ENCODE measurements around the gene KCNK18.

The KCNK18 gene

DNA sequence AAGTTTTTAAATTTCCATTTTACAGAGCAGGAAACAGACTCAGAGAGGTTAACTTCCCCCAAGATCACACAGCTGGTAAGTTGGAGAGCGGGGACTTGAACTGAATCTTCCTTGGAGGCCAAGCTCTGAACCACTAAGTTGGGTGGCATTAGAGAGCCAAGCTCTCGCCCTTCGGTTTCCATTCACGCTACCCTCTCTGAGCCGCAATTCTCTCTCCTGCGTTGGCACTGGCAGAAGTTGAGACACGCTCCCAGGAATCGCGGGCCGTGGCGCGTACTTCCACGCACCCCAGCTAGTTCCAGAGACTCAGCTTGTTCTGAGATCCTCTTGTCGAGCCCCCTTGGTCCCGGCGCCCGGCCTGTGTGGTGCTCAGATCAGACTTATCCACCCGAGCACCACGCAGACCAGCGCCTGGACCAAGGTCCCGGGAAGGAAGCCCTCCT, 29.9 kb upstream of the KCNK18 start:
- no peak for TF ChIP-seq EZH2 (IDR thresholded peaks at IDR 0.05; ENCODE audit: borderline replicate concordance, low read depth, low read length, severe bottlenecking)
- TF ChIP-seq, protein P1, sequence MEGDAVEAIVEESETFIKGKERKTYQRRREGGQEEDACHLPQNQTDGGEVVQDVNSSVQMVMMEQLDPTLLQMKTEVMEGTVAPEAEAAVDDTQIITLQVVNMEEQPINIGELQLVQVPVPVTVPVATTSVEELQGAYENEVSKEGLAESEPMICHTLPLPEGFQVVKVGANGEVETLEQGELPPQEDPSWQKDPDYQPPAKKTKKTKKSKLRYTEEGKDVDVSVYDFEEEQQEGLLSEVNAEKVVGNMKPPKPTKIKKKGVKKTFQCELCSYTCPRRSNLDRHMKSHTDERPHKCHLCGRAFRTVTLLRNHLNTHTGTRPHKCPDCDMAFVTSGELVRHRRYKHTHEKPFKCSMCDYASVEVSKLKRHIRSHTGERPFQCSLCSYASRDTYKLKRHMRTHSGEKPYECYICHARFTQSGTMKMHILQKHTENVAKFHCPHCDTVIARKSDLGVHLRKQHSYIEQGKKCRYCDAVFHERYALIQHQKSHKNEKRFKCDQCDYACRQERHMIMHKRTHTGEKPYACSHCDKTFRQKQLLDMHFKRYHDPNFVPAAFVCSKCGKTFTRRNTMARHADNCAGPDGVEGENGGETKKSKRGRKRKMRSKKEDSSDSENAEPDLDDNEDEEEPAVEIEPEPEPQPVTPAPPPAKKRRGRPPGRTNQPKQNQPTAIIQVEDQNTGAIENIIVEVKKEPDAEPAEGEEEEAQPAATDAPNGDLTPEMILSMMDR (IDR thresholded peaks at IDR 0.05; ENCODE audit: borderline replicate concordance, extremely low read depth, low read length, poor library complexity, severe bottlenecking) = no peak
- Histone ChIP-seq H3K4me1 (ENCODE audit: insufficient read depth, low read length) (no peaks in the 10 kb centered on the region), H4K20me1 (ENCODE audit: insufficient read depth, low read length) (no peaks in the 10 kb centered on the region; the same call in 1 of the 2 replicates), H3K4me2 (ENCODE audit: insufficient read depth, low read length) (no peak overlapping the region), H3K9ac (ENCODE audit: low read depth, low read length) (no peak overlapping the region), H3K36me3 (ENCODE audit: insufficient read depth, low read length) (no peaks in the 10 kb centered on the region), H3K4me3 (ENCODE audit: low read depth in 1 of 2, low read length in 2 of 2) (no peak overlapping the region), H3K79me2 (ENCODE audit: insufficient read depth, low read length) (no peaks in the 10 kb centered on the region), H3K9me3 (ENCODE audit: insufficient read depth, low read length, severe bottlenecking) (no peaks in the 10 kb centered on the region), H2AFZ (ENCODE audit: low read depth, low read length) (no peak overlapping the region), H3K27me3 (ENCODE audit: insufficient read depth, low read length, poor library complexity) (no peaks in the 10 kb centered on the region), H3K27ac (ENCODE audit: low read length) (no peak overlapping the region)
- ATAC-seq (ENCODE audit: insufficient read depth, low read depth) (no peak), DNase-seq (no peak)

- Histone ChIP-seq H3K9ac (ENCODE audit: low read depth, low read length) (no peak overlapping the region), H3K4me3 (ENCODE audit: low read depth in 1 of 2, low read length in 2 of 2) (no peak overlapping the region), H3K9me3 (ENCODE audit: insufficient read depth, low read length, severe bottlenecking) (no peaks in the 10 kb centered on the region), H2AFZ (ENCODE audit: low read depth, low read length) (no peak overlapping the region), H3K4me2 (ENCODE audit: insufficient read depth, low read length) (no peak overlapping the region), H3K27ac (ENCODE audit: low read length) (no peak overlapping the region), H3K27me3 (ENCODE audit: insufficient read depth, low read length, poor library complexity) (no peaks in the 10 kb centered on the region), H3K36me3 (ENCODE audit: insufficient read depth, low read length) (no peaks in the 10 kb centered on the region), H3K4me1 (ENCODE audit: insufficient read depth, low read length) (no peaks in the 10 kb centered on the region), H4K20me1 (ENCODE audit: insufficient read depth, low read length) (no peaks in the 10 kb centered on the region; the same call in 1 of the 2 replicates), H3K79me2 (ENCODE audit: insufficient read depth, low read length) (no peaks in the 10 kb centered on the region)
- TF ChIP-seq, protein P1 (IDR thresholded peaks at IDR 0.05; ENCODE audit: borderline replicate concordance, extremely low read depth, low read length, poor library complexity, severe bottlenecking) = peak; percentile 57
- TF ChIP-seq EZH2 (IDR thresholded peaks at IDR 0.05; ENCODE audit: borderline replicate concordance, low read depth, low read length, severe bottlenecking) = no peak
- peak; percentile 71 for ATAC-seq (ENCODE audit: insufficient read depth, low read depth)
- DNase-seq = no peak
These were observed 29.3 kb upstream of the KCNK18 start for GRCh38 chr10:117167789-117168674.

GRCh38 chr10:117168729-117169128, 28.6 kb upstream of the KCNK18 start:
- Histone ChIP-seq H2AFZ (ENCODE audit: low read depth, low read length) (no peak overlapping the region), H3K9ac (ENCODE audit: low read depth, low read length) (no peak overlapping the region), H3K4me2 (ENCODE audit: insufficient read depth, low read length) (no peak overlapping the region), H3K4me3 (ENCODE audit: low read depth in 1 of 2, low read length in 2 of 2) (no peak overlapping the region), H3K4me1 (ENCODE audit: insufficient read depth, low read length) (no peaks in the 10 kb centered on the region), H3K9me3 (ENCODE audit: insufficient read depth, low read length, severe bottlenecking) (no peaks in the 10 kb centered on the region), H3K27me3 (ENCODE audit: insufficient read depth, low read length, poor library complexity) (no peaks in the 10 kb centered on the region), H3K79me2 (ENCODE audit: insufficient read depth, low read length) (no peaks in the 10 kb centered on the region), H4K20me1 (ENCODE audit: insufficient read depth, low read length) (no peaks in the 10 kb centered on the region; the same call in 1 of the 2 replicates), H3K36me3 (ENCODE audit: insufficient read depth, low read length) (no peaks in the 10 kb centered on the region), H3K27ac (ENCODE audit: low read length) (no peak overlapping the region)
- TF ChIP-seq, protein P1 (IDR thresholded peaks at IDR 0.05; ENCODE audit: borderline replicate concordance, extremely low read depth, low read length, poor library complexity, severe bottlenecking) = no peak
- no peak for TF ChIP-seq EZH2 (IDR thresholded peaks at IDR 0.05; ENCODE audit: borderline replicate concordance, low read depth, low read length, severe bottlenecking)
- DNase-seq (no peak), ATAC-seq (ENCODE audit: insufficient read depth, low read depth) (no peak)
